Limb (tissue), 2 donors: ENCODE results near the gene CPNE5.
A peak's percentile ranks its signal among the peaks of the same experiment; 100 is the strongest.

Experiments used
- DNase-seq, 2 donors: peaks; one replicate each; pipeline ENCODE4 v3.0.0-alpha.2; 2016; ENCODE audit errors: extremely low spot score in 2 of 2

CPNE5 gene

DNA sequence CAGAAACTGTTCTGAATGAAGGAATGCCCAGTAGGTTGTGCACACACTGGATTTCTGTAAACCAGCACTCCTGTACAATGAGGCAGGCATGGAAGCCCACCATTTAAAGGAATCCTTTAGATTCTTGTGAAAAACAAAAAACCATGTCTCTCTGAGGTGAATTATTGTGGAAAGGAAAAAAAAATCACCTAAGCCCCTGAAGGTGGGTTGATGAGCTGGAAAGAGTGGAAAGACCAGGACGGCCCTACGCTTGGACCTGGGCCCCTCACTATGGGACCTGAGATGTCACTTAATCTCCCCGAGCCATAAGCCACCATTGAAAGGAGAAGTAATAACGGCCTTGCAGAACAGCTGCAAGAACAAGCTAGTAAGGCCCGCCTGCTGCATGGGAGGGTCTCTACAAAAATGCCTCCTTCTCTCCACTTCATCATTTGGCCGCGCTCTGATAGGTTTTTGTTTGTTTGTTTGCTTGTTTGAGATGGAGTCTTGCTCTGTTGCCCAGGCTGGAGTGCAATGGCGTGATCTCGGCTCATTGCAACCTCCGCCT, 72.8 kb downstream of the CPNE5 start:
- no peak for DNase-seq

DNA sequence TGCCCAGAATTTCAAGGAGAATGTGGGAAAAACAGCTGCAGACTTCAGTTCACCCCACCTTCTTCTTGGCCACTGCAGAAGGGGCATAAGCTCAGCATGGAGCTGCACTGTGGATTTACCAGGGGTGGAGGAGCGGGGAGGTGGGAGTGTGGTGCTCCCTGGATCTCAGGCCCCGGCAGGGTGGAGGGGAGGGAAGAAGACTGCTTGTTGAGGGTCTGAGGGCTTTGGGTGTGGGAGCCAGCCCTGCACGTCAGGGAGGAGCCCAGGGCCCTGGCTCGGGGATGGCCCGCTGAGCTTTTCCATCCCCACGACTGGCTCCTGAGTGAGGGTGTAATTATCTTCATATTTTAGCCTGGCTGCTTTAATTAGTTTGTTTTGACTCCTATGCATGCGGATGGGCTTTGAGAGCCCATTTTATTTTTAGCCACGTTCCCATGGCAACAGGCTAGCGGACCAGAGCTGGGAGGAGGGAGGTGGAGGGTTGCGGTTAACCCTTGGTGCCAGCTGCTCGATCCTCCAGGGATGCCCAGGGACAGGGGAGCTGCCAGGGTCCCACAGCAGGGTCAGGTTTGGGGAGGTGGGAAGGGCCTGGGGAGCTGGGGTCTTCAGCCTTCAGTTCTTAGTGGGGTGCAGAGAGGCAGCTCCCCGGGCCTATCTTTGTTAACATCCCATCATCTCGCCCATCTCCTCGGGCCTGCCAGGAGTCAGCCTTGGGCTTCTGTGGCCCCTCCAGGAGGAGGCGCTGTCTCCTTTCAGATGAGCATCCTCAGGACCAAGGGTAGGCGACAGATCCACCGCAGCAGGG, 73.4 kb downstream of the CPNE5 start:
- peak; percentile 75 to 86 for DNase-seq

DNA sequence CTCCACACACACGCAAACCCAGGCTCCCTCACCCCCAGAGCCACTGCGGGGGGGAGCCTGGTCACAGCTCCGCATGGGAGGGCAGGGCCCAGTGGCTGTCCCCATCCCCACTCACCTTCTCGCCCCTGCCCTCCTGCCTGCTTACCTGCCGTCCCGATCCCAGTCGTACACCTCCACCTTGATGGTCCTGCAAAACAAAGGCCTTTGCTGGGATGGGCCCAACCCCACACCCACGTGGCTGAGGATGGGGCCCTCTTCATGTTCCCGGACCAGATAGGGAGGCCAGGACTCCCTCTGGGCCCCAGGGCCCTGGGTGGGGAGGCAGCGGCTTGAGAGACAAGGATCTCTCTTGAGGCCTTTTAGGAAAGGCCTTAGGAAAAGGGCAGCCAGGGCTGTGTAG, 74.1 kb downstream of the CPNE5 start:
- no peak for DNase-seq

DNA sequence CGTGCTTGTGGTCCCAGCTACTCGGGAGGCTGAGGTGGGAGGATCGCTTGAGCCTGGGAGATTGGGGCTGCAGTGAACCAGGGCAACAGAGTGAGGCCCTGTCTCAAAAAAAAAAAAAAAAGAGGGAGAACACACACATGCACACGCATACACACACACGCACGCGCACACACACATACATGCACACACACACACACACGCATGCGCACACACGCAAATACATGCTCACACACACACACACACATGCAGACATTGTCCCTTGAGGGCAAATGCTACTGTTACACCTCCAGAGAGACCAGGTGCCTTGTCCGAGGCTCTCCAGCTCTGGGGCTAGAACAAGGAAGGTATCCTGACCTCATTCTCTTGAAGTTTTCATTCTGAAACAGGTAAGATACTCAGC, 77.1 kb downstream of the CPNE5 start:
- DNase-seq: no peak

DNA sequence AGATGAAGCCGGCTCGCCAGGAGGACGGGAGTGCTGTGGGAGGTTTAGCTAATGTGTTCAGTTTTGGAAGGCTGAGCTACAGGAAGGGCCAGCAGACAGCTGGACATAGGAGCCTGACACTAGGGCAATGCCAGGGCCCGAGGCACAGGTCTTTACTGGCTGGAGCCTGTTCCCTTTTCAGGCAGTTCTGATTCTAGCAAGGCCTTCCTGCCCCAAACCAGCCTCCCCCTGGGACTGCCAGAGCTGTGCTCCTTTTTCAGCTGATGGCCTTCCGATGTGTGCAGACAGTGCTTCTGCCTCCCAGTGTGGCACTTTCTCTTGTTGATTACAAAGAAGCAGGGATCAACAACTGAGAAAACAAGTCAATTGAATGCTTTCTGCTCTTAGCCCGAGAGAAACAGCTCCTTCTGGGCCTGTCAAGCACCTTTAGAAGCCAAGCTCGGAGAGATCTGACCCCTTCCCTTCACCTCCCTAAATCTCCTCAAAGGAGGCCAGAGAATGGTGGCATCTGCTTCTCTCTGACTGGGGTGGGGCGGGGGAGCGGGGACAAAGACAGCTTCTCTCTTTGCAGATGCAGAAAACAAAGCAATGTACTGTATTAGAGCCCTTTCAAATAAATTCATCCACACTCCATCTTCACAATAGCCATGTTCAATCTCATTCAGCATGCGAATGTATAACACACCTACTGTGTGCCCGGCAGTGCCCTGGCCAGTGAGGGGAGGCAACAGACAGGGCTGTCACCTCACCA, 78.4 kb downstream of the CPNE5 start:
- DNase-seq: no peak

DNA sequence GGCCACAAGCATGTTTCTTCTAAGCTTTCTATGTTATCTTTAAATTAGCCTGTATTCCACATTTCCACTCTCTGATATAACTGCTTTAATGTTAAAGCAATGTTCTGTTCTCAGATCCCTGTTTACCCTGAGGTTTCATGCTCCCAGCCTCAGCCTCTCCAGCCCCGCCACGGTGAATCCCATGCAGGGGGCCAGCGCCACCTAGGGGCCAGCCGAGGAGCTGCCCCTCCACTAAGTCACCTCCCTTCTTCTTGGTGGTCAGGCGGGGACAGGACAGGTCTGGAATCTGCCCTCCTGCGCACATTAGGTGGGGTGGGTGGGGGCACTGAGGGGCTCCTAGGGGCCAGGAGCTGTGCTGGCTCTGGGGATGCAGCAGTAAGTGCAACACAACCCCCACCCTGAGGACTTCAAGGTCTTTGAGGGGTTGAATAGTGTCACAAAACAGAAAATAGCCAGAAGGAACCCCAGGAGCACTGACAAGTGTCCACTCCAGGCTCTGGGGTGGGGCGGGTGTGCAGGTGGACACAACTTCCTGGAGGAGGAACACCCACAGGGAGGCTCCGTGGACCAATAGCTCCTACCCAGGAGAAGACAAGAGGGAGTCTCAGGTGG, 80.0 kb downstream of the CPNE5 start:
- peak; percentile 83 to 91 for DNase-seq

DNA sequence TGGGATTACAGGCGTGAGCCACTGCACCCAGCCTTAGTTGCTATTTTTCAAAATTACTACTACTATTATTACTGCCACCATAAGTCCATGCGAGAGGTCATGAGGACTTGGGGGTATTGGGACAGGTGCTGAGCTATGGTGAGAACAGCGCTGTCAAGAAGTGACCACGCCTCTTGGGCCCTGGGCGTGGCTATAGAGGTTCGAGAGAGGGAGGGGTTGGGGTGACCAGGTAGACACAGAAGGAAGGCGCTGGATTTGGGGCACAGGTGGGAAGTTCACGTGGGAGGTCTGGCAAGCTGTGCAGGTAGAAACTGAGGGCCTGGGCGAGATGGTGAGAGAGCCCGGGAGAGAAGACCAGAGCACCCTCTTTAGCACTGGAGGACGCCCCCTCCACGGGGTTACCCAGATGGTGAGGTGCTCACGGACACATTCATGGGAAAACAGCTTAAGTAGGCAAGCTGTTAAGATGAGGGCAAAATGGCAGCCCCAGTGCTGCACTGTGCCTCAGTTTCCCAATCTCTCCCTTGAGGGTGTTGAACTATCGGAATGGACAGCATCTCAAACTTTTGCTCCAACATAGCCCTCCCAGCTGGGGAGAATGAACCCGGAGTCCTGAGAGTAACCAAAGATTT, 80.6 kb downstream of the CPNE5 start:
- DNase-seq: no peak

DNA sequence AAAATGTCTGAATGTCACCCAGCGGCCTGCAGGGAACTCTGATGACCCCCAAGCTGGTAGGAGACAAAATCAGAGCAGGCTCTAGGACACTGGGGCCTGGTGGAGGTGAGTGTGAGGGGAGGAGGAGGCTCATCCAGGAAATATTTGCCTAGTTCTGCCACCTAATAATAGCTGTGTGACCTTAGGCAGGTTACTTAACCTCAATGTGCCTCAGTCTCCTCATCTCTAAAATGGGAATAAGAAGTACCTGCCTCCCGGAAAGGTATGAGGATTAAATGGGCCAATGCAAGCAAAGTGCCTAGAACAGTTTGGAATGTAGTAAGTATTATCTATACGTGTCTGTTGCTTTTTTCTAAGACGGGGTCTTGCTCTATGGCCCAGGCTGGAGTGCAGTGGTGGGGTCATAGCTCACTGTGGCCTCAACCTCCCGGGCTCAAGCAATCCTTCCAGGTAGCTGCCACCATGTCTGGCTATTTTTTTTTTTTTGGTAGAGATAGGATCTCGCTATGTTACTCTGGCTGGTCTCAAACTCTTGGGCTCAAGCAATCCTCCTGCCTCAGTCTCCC, 81.2 kb downstream of the CPNE5 start:
- no peak for DNase-seq

DNA sequence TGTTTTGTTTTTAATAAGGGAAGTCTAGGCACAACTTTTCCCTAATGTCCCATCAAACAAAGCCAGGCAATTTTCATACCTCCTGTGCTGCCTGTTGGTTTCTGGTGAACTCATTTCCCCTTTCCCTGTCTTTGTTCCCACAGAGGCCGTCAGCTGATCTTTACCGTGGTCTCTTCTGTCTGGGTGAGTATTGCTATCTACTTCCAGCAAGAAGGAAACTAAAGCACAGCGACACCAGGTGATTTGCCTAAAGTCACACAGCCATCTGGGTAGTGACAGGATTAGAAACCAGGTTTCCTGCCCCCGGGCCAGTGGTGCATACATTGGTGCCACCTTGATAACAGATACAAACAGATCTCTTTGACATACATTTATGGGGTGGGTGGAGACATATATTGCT, 82.0 kb downstream of the CPNE5 start:
- no peak for DNase-seq

DNA sequence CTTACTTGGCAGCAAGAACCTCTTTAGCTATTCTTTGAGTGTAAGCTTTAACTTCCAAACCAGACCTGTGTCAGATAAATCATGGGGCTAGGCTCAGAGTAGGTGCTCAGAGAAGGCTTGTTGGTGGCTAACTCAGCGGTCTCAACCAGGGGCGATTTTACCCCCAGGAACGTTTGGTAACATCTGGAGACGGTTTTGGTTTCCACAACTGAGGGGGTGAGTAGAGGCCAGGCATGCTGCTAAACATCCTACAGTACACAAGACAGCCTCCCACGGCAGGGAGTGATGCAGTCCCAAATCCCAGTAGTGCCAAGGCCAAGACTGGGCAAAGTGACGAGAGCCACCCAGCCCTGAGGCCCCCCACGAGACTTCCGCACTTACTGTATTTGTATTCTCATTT, 82.5 kb downstream of the CPNE5 start:
- no peak for DNase-seq

DNA sequence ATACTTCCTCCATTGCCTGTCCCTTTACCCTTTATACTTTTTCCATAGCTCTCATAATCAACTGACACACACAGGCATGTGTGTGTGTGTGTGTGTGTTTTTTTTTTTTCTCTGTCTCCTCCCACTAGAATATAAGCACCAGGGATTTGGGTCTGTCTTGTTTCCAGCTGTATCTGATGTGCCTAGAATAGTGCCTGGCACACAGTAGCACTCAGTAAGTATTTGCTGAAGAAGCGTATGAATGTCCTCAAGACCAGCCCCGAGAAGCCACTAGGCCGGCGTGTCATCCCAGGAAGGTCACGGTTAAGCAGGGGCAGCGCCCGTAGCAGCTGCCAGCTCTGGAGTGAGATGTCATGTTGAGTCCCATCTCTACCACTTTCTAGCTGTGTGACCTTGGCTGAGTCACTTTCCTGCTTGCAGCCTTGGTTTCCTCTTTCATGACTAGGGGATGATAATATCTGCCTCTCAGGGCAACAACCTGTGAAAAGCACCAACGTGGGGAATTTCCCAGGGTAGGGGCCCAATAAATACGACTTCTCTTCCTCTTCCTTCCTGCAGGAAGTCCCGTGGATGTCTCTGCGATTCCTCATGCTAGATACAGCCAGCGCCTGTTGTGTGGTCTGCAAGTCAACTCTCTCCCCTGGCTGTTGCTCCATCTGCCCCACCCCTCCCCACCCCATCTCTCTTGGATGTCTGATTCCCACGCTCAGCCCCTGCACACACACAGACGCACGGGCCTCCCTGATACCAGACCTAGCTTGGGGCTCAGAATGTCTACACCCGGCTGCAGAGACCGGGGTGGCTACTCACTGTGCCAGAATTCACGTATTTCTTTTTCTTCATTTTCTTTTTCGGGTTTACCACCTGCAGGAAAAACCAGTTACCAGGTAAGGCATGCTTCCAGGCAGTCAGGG, 83.6 kb downstream of the CPNE5 start:
- DNase-seq: no peak

DNA sequence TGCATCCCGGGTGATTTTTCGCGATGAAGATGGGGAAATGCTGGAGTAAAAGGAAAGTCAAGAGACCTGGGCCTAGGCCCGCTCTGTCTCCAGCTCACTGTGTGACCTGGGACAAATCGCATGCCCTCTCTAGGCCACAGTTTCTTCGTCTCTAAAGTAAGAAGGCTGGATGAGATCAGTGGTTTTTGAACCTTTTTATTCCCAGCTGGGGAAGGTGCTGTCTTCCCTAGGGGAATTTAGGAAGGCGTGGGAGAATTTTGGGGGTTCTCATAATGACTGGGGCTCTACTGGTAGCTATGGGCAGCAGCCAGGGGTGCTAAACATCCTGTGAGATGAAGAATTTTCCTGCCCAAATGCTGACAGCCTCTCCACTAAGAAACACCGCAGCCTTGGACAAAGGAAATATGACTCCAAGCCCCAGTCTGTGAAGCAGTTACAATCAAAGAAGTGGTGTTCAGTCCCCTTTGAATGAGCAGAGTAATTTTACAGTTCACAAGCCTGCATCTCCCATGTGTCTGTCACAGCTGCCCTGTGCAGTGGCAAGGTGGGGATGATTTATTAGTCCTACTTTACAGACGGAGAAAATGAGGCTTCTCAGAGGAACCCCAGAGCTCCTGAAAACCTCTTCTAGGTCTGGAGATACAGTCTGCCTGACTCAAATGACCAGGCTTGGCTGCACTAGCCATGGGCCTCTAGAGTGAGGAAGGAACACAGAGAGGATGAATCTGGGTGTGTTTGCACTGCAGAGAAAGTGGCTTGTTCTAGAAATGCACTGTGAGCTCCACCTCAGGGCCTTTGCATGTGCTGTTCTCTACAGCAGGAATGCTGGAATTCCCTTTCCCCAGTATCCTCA, 84.4 kb downstream of the CPNE5 start:
- DNase-seq: no peak

DNA sequence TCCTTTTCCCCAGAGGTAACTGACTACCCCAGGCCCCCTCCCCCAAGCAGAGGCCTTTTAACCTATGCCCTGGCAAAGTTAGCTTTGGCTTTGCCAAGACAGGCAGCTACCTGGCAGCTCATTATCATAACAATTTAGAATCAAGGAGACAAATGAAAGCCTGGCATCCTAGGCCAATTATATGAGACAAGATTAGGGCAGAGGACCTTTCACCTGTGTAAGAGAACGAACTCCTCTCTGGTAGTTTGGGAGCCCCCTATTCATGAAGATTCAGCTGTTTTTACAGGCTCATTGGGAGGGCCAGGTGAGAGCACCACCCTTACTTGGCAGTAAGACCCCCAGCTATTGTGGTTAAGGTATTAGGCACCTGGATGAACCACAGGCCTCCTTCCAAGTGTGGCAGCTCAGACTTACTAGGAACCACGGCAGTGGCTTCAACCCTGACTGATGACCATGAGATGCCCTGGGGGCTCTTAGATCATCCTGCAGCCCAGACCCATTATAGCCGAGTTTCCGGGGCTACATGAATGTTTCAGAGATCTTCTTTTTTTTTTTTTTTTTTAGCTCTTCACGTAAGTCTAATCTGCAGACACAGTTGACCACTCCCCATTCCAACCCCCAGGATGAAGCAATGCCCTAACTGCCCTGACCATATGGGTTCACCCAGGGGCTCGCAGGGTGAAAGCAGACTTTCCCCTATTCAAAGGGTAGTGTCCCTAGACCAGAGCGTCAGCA, 85.4 kb downstream of the CPNE5 start:
- DNase-seq: no peak

DNA sequence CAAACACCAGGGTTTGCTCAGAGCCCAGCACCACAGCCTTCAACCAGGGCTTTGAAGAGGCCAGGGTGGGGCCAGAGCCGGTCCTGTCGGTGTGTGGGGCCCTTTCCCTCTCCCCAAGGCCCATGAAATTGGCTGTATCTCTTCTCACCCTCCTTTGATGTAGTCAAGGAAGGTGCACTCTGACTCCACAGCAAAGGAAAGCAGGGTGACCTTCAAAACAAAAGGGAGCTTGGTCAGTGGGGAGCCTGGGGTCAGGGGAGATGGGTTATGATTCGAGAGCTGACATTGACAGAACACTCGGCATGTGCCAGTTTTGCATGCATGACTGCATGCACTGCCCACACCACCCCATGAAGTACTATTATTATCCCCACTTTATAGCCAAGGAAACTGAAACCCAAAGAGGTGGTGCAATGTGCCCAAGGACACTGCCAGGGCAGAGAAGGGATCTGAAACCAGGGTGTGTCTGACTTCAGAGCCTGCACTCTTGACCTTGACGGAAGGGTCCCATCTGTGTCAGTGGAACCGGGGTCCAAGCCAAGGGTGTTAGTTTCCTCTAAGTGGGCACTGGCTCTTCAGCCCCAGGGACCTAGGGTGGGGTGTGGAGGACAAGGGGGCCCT, 86.2 kb downstream of the CPNE5 start:
- no peak for DNase-seq

DNA sequence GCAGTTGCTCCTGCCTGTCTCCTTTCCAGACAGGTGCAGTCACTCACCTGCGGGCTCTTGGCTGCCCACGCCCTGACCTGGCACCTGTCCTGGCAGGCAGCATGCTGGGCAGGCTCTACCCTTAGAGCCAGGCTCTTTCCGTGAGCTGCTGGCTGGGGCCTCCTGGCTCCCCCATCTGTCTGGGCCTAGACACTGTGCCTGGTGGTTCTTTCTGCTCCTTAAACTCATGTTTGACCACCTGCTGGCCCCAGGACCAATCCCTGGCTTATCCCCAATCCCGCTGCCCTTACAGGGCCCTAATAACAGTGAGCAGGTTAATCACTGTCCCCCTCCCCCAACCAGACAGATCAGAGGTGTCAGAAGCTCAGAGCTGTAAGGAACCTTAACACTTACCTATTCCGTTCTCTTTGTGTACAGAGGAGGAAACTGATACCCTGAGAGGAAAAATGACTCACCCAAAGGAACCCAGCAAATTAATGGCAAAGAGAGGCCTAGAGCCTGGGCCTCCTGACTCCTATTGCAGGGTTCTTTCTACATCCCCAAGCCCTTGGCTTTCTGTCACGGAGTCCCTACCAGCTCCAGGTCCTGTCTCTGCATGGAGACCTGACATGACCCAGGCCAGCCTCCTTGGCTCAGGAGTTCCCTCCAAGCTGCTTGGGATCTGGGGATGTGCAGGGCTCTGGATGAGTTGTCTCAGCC, 86.9 kb downstream of the CPNE5 start:
- DNase-seq: no peak

DNA sequence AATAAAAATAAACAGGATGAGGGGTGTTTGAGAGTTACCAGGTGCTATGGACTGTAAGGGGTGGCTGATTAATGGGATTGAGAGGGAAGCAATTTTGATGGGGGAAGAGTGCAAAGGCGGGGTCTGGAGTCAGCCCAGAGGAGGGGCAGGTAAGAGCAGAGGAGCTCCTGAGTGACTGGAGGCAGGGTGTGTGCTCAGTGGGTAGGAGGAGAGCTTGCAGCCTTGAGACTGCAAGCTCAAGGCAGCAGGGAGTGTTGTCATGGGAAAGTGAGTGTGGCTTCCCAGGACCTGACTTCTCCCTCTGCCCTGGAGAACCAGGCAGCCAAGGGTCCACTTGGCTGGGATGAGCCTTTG, 87.4 kb downstream of the CPNE5 start:
- no peak for DNase-seq

DNA sequence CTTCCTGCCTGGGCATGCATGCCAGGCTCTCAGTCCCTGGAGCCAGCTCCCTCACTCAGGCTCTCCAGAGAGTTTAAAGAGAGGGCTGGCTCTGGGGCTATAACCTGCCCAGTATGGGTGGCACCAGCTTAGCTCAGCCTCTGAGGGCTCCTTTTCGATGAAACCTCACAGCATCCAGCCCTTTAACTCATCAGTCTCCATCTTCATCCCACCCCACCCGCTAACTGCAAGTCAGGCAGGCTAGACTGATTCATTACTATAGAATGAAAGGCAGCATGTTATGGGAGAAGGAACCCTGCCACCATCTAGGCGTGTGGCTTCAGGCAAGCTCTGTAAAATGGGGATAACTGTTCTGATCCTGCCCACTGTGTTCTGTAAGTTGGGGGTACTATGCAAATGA, 88.2 kb downstream of the CPNE5 start:
- DNase-seq: no peak
